Activated CD4-positive, alpha-beta memory T cell treated with anti-CD3 and anti-CD28 coated beads, Interleukin-2, amount 10 ng/mL, durations not matched to agents 7 days and 5 days (primary cell): Measurements from ENCODE around the gene PDE6H. TPM values are rescaled to one million over a fixed set of nuclear protein-coding genes. Genes with fewer than 3 reads are reported as not detected.

Experiments
- CTCF ChIA-PET: fragments of 350-600 bp; sonication (Branson Sonifier 250); formaldehyde crosslinking; loops from one replicate; lab custom pipeline; 2021; ENCODE audit warnings: antibody characterized with exemption, inconsistent platforms; lab: Charles Lee
- POLR2A ChIA-PET: fragments of 350-600 bp; sonication (Branson Sonifier 250); formaldehyde crosslinking; loops from one replicate; lab custom pipeline; 2021; ENCODE audit warnings: antibody characterized with exemption; lab: Charles Lee
- DNase-seq: peaks from one replicate; pipeline ENCODE4 v3.0.0-alpha.2; 2020
- H3K27ac Mint-ChIP-seq: one replicate; pipeline ENCODE4 v1.8.0; 2021; ENCODE audit warnings: mild to moderate bottlenecking, mixed read lengths
- H3K27me3 Mint-ChIP-seq: one replicate; pipeline ENCODE4 v1.8.0; 2021; ENCODE audit warnings: mixed read lengths
- H3K36me3 Mint-ChIP-seq: one replicate; pipeline ENCODE4 v1.8.0; 2021; ENCODE audit warnings: low read depth, mixed read lengths
- H3K4me1 Mint-ChIP-seq: one replicate; pipeline ENCODE4 v1.8.0; 2021; ENCODE audit warnings: mixed read lengths
- H3K4me3 Mint-ChIP-seq: one replicate; pipeline ENCODE4 v1.8.0; 2021; ENCODE audit warnings: mild to moderate bottlenecking, mixed read lengths
- H3K9me3 Mint-ChIP-seq: one replicate; pipeline ENCODE4 v1.8.0; 2021; ENCODE audit warnings: mixed read lengths
- total RNA-seq, 2 experiments: library from RNA; stranded (reverse); gene quantifications; one replicate each; pipeline ENCODE4 v1.2.3, GENCODE V29; 2021

PDE6H gene
- total RNA-seq, 2 experiments from 2014 or later: not detected

DNA sequence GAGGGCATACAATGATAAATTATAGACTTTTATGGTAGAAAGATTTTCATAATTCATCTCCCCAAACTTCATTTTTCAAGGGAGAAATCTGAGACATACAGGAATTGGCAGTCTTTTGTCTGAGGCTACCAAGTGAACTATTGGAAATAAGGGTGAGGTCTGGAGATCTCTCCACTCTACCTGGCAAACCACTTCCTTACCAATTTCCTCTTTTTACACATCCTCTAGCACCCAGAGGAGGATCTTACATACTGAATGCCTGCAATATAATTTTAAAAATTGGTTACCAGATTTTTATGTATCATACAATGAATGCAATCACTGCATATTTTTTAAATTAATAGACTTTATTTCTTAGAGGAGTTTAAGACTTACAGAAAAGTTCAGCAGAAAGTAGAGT, 6.6 kb downstream of the PDE6H start:
- Mint-ChIP-seq H3K27me3 (no peaks in the 10 kb centered on the region), H3K4me3 (no peak overlapping the region), H3K4me1 (peaks cover 54% of the 10 kb centered on the region), H3K36me3 (peaks cover 4% of the 10 kb centered on the region), H3K27ac (no peak overlapping the region), H3K9me3 (no peaks in the 10 kb centered on the region)
- CTCF ChIA-PET: no interaction called here
- no peak for DNase-seq
- POLR2A ChIA-PET: interaction anchor here (2.3 kb wide), 1 partner anchor 18 kb away, joined by 9 read pairs; the partner anchor contains the start of gene ARHGDIB

DNA sequence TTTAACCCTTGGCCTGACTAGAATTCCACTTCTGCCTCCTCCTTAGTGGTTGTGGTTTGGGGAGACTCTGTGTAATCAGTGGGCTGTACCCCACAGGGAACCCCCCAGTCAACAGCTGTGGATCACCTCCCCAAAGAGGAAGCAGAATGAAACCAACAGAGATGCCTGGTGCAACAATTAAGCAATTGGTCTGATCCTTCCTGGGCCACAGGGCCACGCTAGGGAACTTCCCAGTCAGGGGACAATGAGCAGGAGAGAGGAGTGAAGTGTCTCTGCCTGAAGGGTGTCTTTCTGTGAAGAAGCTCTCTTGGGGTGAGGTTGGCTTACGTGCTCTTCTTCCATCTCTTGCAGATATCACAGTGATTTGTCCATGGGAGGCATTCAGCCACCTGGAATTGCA, 8.2 kb downstream of the PDE6H start:
- Mint-ChIP-seq H3K4me1 (peaks cover 58% of the 10 kb centered on the region), H3K27me3 (no peaks in the 10 kb centered on the region), H3K27ac (no peak overlapping the region), H3K4me3 (no peak overlapping the region), H3K36me3 (peaks cover 4% of the 10 kb centered on the region), H3K9me3 (no peaks in the 10 kb centered on the region)
- POLR2A ChIA-PET: interaction anchor here (0.8 to 2.3 kb wide), 3 partner anchors 12 to 19 kb away, joined by 3 to 9 read pairs (median 3); partner anchors contain the start of gene ARHGDIB
- CTCF ChIA-PET: no interaction called here
- no peak for DNase-seq

DNA sequence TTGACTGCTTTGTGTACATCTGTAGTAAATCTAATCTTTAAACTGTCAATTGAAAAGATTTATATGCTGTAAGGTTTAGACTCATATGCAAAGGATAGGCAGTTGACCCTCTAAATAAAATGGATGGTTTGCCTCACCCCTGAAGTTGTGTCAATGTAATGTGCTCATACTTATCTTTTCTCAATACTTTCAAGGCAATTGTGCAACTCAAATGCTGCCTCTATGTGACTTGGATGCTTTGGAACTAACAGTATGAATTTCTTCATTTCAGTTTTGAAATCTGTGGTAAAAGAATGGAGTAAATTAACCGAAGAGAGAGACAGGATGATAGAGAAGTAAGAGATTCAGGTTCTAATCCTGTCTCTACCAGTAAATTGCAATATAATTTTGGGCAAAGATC, 9.7 kb downstream of the PDE6H start:
- Mint-ChIP-seq H3K4me1 (peaks cover 58% of the 10 kb centered on the region), H3K4me3 (no peak overlapping the region), H3K27ac (peak overlapping the region; percentile 55), H3K36me3 (peaks cover 4% of the 10 kb centered on the region), H3K9me3 (no peaks in the 10 kb centered on the region), H3K27me3 (no peaks in the 10 kb centered on the region)
- DNase-seq: no peak
- ChIA-PET POLR2A (interaction anchor here (1.7 kb wide), 2 partner anchors 21 to 34 kb away, joined by 3 to 11 read pairs; partner anchors contain the start of gene ARHGDIB), CTCF (interaction anchor here (0.7 to 1.4 kb wide), 3 partner anchors 8 to 45 kb away, joined by 3 to 7 read pairs (median 4); no protein-coding TSS in a partner anchor)

DNA sequence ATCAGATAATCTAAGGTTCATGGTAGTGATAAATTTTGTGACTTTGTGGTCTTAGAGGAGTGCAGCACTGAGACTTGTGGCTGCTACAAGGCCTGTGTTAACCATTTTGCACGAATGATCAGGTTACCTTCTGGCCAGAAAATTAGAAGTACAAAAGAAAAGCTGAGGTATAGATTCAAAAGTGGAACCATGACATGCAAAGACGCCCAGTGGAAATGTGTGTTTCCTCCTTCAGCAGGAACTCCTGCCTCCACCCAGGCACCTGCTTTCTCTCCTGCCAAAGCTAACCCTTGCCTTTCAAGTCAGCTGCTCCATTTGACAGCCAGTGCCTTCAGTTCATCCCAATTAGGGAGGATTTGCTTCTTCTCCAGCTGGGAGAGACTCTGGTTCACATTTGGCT, 10.1 kb downstream of the PDE6H start:
- Mint-ChIP-seq H3K36me3 (peaks cover 4% of the 10 kb centered on the region), H3K9me3 (no peaks in the 10 kb centered on the region), H3K4me1 (peaks cover 54% of the 10 kb centered on the region), H3K4me3 (no peak overlapping the region), H3K27ac (peak overlapping the region; percentile 55), H3K27me3 (no peaks in the 10 kb centered on the region)
- no peak for DNase-seq
- ChIA-PET CTCF (interaction anchor here (1.0 to 1.4 kb wide), 3 partner anchors 12 to 213 kb away, joined by 3 to 7 read pairs (median 3); no protein-coding TSS in a partner anchor), POLR2A (interaction anchor here (1.7 kb wide), 2 partner anchors 21 to 34 kb away, joined by 3 to 11 read pairs; partner anchors contain the start of gene ARHGDIB)

DNA sequence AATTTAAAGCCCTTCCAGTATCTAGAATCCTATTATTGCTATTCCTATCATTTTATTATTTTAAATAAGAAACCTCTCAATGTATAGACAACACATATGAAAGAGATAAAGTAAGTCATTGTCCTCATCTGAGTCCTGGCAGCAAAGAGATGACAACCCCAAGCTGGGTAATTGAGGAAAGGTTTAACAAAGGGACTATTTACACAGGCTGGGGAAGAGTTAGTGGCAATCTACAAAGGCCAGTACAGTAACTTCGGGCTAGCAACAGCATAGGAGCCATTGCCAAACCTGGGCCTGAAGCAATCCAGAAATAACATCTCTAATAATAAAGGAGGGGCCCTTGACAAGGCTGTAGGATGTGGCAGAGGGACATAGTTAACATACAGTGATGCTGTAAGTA, 11.2 kb downstream of the PDE6H start:
- H3K36me3 Mint-ChIP-seq: peaks cover 4% of the 10 kb centered on the region
- peaks cover 49% of the 10 kb centered on the region for H3K4me1 Mint-ChIP-seq
- ChIA-PET POLR2A (interaction anchor here (1.7 kb wide), 1 partner anchor 35 kb away, joined by 3 read pairs; no protein-coding TSS in a partner anchor), CTCF (interaction anchor here (1.4 kb wide), 1 partner anchor 11 kb away, joined by 7 read pairs; no protein-coding TSS in a partner anchor)
- H3K27ac Mint-ChIP-seq: no peak overlapping the region
- no peaks in the 10 kb centered on the region for H3K9me3 Mint-ChIP-seq
- no peak overlapping the region for H3K4me3 Mint-ChIP-seq
- DNase-seq: no peak
- no peaks in the 10 kb centered on the region for H3K27me3 Mint-ChIP-seq

DNA sequence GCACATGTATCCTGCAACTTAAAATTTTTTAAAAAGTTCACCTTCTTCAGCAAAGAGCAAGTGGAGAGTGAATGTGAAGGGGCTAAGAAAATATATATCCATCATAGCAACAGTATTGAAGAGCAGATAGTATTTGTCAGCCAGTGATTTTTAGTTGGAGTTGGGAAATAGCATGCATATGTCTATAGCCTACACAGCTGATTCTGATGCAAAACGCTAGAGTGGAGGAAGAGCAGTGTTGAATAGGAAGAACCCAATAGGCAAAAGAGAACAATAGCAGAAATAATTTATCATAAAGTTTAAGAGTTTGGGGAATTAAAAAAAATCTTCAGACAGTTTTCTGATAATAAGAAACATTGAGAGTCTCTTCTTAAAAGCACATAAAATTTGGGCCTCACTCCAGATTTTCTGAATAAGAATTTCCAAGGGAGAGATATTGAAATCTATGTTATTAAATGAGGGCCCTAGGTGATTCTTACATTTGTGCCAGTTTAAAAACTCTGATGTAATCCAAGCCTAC, 12.0 kb downstream of the PDE6H start:
- Mint-ChIP-seq H3K36me3 (peaks cover 4% of the 10 kb centered on the region), H3K27me3 (no peaks in the 10 kb centered on the region), H3K4me3 (no peak overlapping the region), H3K27ac (no peak overlapping the region), H3K4me1 (peaks cover 44% of the 10 kb centered on the region), H3K9me3 (peaks cover 3% of the 10 kb centered on the region)
- ChIA-PET POLR2A (interaction anchor here (1.8 kb wide), 1 partner anchor 23 kb away, joined by 5 read pairs; the partner anchor contains the start of gene ARHGDIB), CTCF (no interaction called here)
- DNase-seq: no peak

DNA sequence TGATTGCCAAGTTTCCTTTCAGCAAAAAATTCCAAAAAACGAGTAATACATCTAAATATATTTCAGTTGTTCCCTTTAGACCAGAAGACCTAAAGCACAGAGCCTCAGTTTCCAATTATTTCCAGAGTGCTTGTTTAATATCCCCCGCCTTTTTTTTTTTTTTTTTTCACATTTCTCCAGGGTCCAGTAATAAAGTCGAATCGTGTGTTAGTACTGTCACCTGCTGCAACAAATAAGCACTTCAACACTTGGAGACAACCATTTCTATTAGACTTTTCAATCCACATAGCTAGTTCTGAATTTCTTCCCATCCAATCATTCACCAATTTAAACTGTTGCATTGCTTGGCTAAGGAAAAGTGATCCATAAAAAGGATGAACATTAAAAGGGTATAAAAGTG, 13.6 kb downstream of the PDE6H start:
- no peak for DNase-seq
- POLR2A ChIA-PET: no interaction called here
- H3K27me3 Mint-ChIP-seq: no peaks in the 10 kb centered on the region

DNA sequence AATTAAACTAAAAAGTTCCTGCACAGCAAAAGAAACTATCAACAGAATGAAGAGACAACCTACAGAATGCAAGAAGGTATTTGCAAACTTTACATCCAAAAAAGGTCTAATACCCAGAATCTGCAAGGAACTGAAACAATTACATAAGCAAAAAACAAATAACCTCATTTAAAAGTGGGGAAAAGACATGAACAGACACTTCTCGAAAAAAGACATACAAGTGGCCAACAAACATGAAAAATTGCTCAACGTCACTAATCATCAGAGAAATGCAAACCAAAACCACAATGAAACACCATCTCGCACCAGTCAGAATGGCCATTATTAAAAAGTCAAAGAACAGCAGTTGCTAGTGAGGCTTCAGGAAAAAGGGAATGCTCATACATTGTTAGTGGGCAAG, 15.2 kb downstream of the PDE6H start:
- H3K36me3 Mint-ChIP-seq: no peaks in the 10 kb centered on the region
- DNase-seq: no peak
- ChIA-PET CTCF (no interaction called here), POLR2A (no interaction called here)
- H3K27me3 Mint-ChIP-seq: no peaks in the 10 kb centered on the region
- peaks cover 13% of the 10 kb centered on the region for H3K9me3 Mint-ChIP-seq
- H3K4me3 Mint-ChIP-seq: no peak overlapping the region
- H3K27ac Mint-ChIP-seq: no peak overlapping the region
- peaks cover 17% of the 10 kb centered on the region for H3K4me1 Mint-ChIP-seq

More for the DNA sequence above, 13.6 kb downstream of the PDE6H start:
- Mint-ChIP-seq H3K36me3 (peaks cover under 1% of the 10 kb centered on the region), H3K27ac (no peak overlapping the region), H3K4me3 (no peak overlapping the region), H3K9me3 (peaks cover 12% of the 10 kb centered on the region), H3K4me1 (peaks cover 28% of the 10 kb centered on the region)
- CTCF ChIA-PET: interaction anchor here (0.7 to 1.3 kb wide), 4 partner anchors 9 to 217 kb away, joined by 3 to 5 read pairs (median 4); partner anchors contain the start of gene ERP27

DNA sequence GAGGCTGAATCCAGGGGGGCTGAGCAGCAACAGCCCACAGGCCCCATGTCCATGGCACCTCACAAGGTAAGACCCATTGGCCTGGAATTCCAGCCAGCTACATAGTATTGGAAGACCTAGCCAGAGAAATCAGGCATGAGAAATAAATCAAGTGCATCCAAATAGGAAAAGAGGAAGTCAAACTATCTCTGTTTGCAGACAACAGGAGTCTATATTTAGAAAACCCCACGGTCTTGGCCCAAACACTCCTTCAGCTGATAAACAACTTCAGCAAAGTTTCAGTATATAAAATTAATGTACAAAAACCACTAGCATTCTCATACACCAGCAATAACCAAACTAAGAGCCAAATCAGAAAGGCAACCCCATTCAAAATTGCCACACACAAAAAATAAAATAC, 16.9 kb downstream of the PDE6H start:
- CTCF ChIA-PET: interaction anchor here (0.6 to 1.4 kb wide), 2 partner anchors 8 to 179 kb away, joined by 3 to 4 read pairs; no protein-coding TSS in a partner anchor
- Mint-ChIP-seq H3K4me1 (peaks cover 20% of the 10 kb centered on the region), H3K27me3 (no peaks in the 10 kb centered on the region), H3K27ac (no peak overlapping the region), H3K36me3 (no peaks in the 10 kb centered on the region), H3K9me3 (peaks cover 13% of the 10 kb centered on the region), H3K4me3 (no peak overlapping the region)
- POLR2A ChIA-PET: interaction anchor here (1.6 to 1.8 kb wide), 2 partner anchors 28 to 219 kb away, joined by 4 to 5 read pairs; partner anchors contain the start of gene ARHGDIB
- no peak for DNase-seq

DNA sequence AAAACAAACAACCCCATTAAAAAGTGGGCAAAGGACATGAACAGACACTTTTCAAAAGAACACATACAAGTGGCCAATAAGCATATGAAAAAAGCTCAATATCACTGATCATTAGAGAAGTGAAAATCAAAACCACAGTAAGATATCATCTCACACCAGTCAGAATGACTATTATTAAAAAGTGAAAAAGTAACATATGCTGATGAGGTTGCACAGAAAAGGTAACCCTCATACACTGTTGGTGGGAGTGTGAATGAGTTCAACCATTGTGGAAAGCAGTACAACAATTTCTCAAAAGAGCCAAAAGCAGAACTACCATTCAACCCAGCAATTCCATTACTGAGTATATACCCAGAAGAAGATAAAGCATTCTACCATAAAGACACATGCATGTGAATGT, 18.2 kb downstream of the PDE6H start:
- no peaks in the 10 kb centered on the region for H3K27me3 Mint-ChIP-seq
- no peak overlapping the region for H3K4me3 Mint-ChIP-seq
- no peak for DNase-seq
- H3K36me3 Mint-ChIP-seq: no peaks in the 10 kb centered on the region
- peaks cover 29% of the 10 kb centered on the region for H3K4me1 Mint-ChIP-seq
- ChIA-PET CTCF (interaction anchor here (1.4 kb wide), 2 partner anchors 53 to 180 kb away, joined by 3 read pairs; partner anchors contain the start of gene ERP27), POLR2A (interaction anchor here (0.6 to 1.8 kb wide), 3 partner anchors 29 to 220 kb away, joined by 3 to 5 read pairs (median 4); partner anchors contain the start of gene ARHGDIB)
- H3K9me3 Mint-ChIP-seq: peaks cover 13% of the 10 kb centered on the region
- H3K27ac Mint-ChIP-seq: no peak overlapping the region

DNA sequence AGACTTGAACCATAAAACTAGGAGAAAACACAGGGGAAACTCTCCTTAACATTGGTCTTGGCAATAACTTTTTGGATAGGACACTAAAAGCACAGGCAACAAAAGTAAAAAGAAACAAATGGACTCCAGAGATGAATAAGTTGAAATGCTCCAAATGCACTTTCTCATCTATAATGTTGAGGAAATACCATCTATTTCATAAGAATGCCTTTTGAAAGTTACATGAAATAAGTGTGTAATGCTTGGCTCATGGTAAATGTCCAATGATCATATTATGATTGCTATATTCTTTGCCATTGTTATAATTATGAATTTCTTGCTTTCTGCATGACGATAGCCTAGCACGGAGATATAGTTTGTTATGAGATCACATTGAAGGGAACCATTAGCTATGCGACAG, 19.8 kb downstream of the PDE6H start:
- no peaks in the 10 kb centered on the region for H3K36me3 Mint-ChIP-seq
- POLR2A ChIA-PET: interaction anchor here (0.6 kb wide), 1 partner anchor 12 kb away, joined by 3 read pairs; no protein-coding TSS in a partner anchor

DNA sequence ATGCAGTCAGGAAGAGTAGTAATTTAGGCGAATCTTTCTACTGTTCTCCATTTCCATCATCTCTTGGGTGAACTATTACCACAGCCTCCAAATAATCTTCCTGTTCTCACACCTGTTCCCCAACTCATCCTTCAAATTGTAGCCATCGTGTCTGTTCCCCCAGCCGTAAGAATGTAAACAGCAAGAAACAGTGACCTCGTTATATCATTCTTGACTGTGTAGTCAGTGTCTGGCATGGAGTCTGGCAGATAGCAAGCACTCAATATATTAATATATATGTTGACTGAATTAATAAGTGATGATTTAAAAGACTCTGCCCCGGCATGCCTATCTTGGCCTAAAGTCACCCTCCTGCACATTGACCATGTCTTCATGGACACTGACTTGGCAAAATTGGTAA, 20.3 kb downstream of the PDE6H start:
- ChIA-PET CTCF (interaction anchor here (1.6 kb wide), 1 partner anchor 147 kb away, joined by 3 read pairs; no protein-coding TSS in a partner anchor), POLR2A (interaction anchor here (0.6 to 3.1 kb wide), 2 partner anchors 12 to 31 kb away, joined by 3 to 17 read pairs; partner anchors contain the start of gene ARHGDIB)
- no peak overlapping the region for H3K27ac Mint-ChIP-seq
- no peak overlapping the region for H3K4me3 Mint-ChIP-seq
- peaks cover 6% of the 10 kb centered on the region for H3K27me3 Mint-ChIP-seq
- no peaks in the 10 kb centered on the region for H3K36me3 Mint-ChIP-seq
- peaks cover 28% of the 10 kb centered on the region for H3K4me1 Mint-ChIP-seq
- DNase-seq: no peak
- peaks cover 13% of the 10 kb centered on the region for H3K9me3 Mint-ChIP-seq

More for the DNA sequence above, 19.8 kb downstream of the PDE6H start:
- CTCF ChIA-PET: interaction anchor here (1.6 kb wide), 1 partner anchor 147 kb away, joined by 3 read pairs; no protein-coding TSS in a partner anchor
- H3K27ac Mint-ChIP-seq: no peak overlapping the region
- peaks cover 13% of the 10 kb centered on the region for H3K9me3 Mint-ChIP-seq
- peaks cover 4% of the 10 kb centered on the region for H3K27me3 Mint-ChIP-seq
- H3K4me3 Mint-ChIP-seq: no peak overlapping the region
- peaks cover 29% of the 10 kb centered on the region for H3K4me1 Mint-ChIP-seq
- DNase-seq: no peak
